ENCODE data around the gene PTPRZ1. TPM values are rescaled to one million over a fixed set of nuclear protein-coding genes. Genes with fewer than 3 reads are reported as not detected.

PTPRZ1 gene
- total and polyA plus RNA-seq, 2 donors (not counting 1 experiment from before 2014, with no cell fraction given), result not detected

- Histone ChIP-seq H3K4me3 (ENCODE audit: control extremely low read depth in 1 of 5, extremely low read depth in 1 of 5, insufficient read depth in 1 of 5, low read depth in 2 of 5, low read length in 4 of 5) (no peak overlapping the region), H3K36me3 (replicated peaks in 1 of 2; ENCODE audit: control extremely low read depth in 1 of 2, control insufficient read depth in 1 of 2, extremely low read depth in 1 of 2, insufficient read depth in 2 of 2, low read length in 1 of 2) (no peaks in the 10 kb centered on the region), H3K27me3 (replicated peaks in 1 of 4; ENCODE audit: control extremely low read depth in 1 of 4, control insufficient read depth in 3 of 4, insufficient read depth in 4 of 4, low read length in 3 of 4) (no peaks in the 10 kb centered on the region), H4K20me1 (ENCODE audit: control insufficient read depth, insufficient read depth, low read length, poor library complexity, severe bottlenecking) (no peaks in the 10 kb centered on the region), H3K79me2 (ENCODE audit: control insufficient read depth, insufficient read depth, low read length) (no peaks in the 10 kb centered on the region), H3K4me1 (ENCODE audit: control insufficient read depth in 2 of 2, insufficient read depth in 2 of 2, low read length in 2 of 2) (no peaks in the 10 kb centered on the region), H3K4me2 (replicated peaks; ENCODE audit: low read depth, low read length, poor library complexity, severe bottlenecking) (no peak overlapping the region), H3K27ac (ENCODE audit: low read length in 2 of 2) (no peak overlapping the region), H2AFZ (ENCODE audit: insufficient read depth, low read depth, low read length, poor library complexity, severe bottlenecking) (no peak overlapping the region), H3K9ac (ENCODE audit: low read length) (no peak overlapping the region), H3K9me3 (ENCODE audit: control extremely low read depth in 1 of 3, control insufficient read depth in 2 of 3, insufficient read depth in 1 of 3, low read length in 2 of 3) (no peaks in the 10 kb centered on the region)
- ATAC-seq (ENCODE audit: low read depth) (no peak), DNase-seq (no peak)
- Mint-ChIP-seq H3K9me3 (ENCODE audit: insufficient read depth) (no peaks in the 10 kb centered on the region), H3K4me3 (no peak overlapping the region), H3K4me1 (no peaks in the 10 kb centered on the region), H3K27ac (no peak overlapping the region), H3K27me3 (no peaks in the 10 kb centered on the region)
- ChIA-PET POLR2A (no interaction called here), CTCF (interaction anchor here (1.5 kb wide), 1 partner anchor 11 kb away, joined by 6 read pairs; no protein-coding TSS in a partner anchor)
- TF ChIP-seq CTCF (IDR thresholded peaks at IDR 0.05) (no peak), EZH2 (IDR thresholded peaks at IDR 0.05; ENCODE audit: borderline replicate concordance, insufficient read depth, low read depth, low read length, poor library complexity, severe bottlenecking) (no peak)
- intact Hi-C loops (cut with micrococcal nuclease), result no loop called here
These were observed 209.2 kb downstream of the PTPRZ1 start for GRCh38 chr7:122082160-122082559.

- H4K20me1 ChIP-seq (ENCODE audit: control insufficient read depth, insufficient read depth, low read length, poor library complexity, severe bottlenecking), result no peaks in the 10 kb centered on the region
- Mint-ChIP-seq H3K4me3 (no peak overlapping the region), H3K27ac (no peak overlapping the region), H3K9me3 (ENCODE audit: insufficient read depth) (no peaks in the 10 kb centered on the region), H3K27me3 (no peaks in the 10 kb centered on the region), H3K4me1 (no peaks in the 10 kb centered on the region)
- POLR2A ChIA-PET, result no interaction called here
- H3K4me3 ChIP-seq (ENCODE audit: control extremely low read depth in 1 of 5, extremely low read depth in 1 of 5, insufficient read depth in 1 of 5, low read depth in 2 of 5, low read length in 4 of 5), result no peak overlapping the region
- no peaks in the 10 kb centered on the region for H3K4me1 ChIP-seq (ENCODE audit: control insufficient read depth in 2 of 2, insufficient read depth in 2 of 2, low read length in 2 of 2)
- H3K79me2 ChIP-seq (ENCODE audit: control insufficient read depth, insufficient read depth, low read length), result no peaks in the 10 kb centered on the region
- no peak for TF ChIP-seq CTCF (IDR thresholded peaks at IDR 0.05)
- H3K36me3 ChIP-seq (replicated peaks in 1 of 2; ENCODE audit: control extremely low read depth in 1 of 2, control insufficient read depth in 1 of 2, extremely low read depth in 1 of 2, insufficient read depth in 2 of 2, low read length in 1 of 2), result no peaks in the 10 kb centered on the region
- no peak overlapping the region for H3K9ac ChIP-seq (ENCODE audit: low read length)
- no peaks in the 10 kb centered on the region for H3K9me3 ChIP-seq (ENCODE audit: control extremely low read depth in 1 of 3, control insufficient read depth in 2 of 3, insufficient read depth in 1 of 3, low read length in 2 of 3)
- CTCF ChIA-PET, result interaction anchor here (1.5 kb wide), 1 partner anchor 10 kb away, joined by 6 read pairs; no protein-coding TSS in a partner anchor
- H2AFZ ChIP-seq (ENCODE audit: insufficient read depth, low read depth, low read length, poor library complexity, severe bottlenecking), result no peak overlapping the region
- H3K4me2 ChIP-seq (replicated peaks; ENCODE audit: low read depth, low read length, poor library complexity, severe bottlenecking), result no peak overlapping the region
- ATAC-seq (ENCODE audit: low read depth) (no peak), DNase-seq (no peak)
- H3K27ac ChIP-seq (ENCODE audit: low read length in 2 of 2), result no peak overlapping the region
- intact Hi-C loops (cut with micrococcal nuclease), result no loop called here
- WGBS (ENCODE audit: insufficient coverage), result 100% methylated on average over 2 of the region's 2 CpGs
- H3K27me3 ChIP-seq (replicated peaks in 1 of 4; ENCODE audit: control extremely low read depth in 1 of 4, control insufficient read depth in 3 of 4, insufficient read depth in 4 of 4, low read length in 3 of 4), result no peaks in the 10 kb centered on the region
These were observed 209.7 kb downstream of the PTPRZ1 start for GRCh38 chr7:122082670-122083069.

Data from B cell (primary cell).